H1 (cell line): ENCODE measurements around the gene CCDC141. TPM values are rescaled to one million over a fixed set of nuclear protein-coding genes. Genes with fewer than 3 reads are reported as not detected.

Experiments used
- CTCF ChIA-PET: fragments of 300-600 bp; sonication (Branson Sonifier 250); formaldehyde crosslinking; loops from one replicate; lab custom pipeline; 2021; ENCODE audit not compliant: partially characterized antibody; lab: Charles Lee
- POLR2A ChIA-PET: fragments of 300-600 bp; sonication (Branson Sonifier 250); formaldehyde crosslinking; loops from one replicate; lab custom pipeline; 2021; ENCODE audit warnings: inconsistent platforms; ENCODE audit not compliant: partially characterized antibody; lab: Charles Lee
- DNase-seq, 2 experiments: peaks; one replicate each; pipeline versions ENCODE4 v3.0.0 to v3.0.0-alpha.2; 2010 to 2022; ENCODE audit warnings: low spot score in 2 of 2, low read depth in 1 of 2, mixed read lengths in 1 of 2
- FAIRE-seq: peaks from 2 replicates; lab custom pipeline; 2011; peaks lifted over from hg19 to GRCh38; lab: Jason Lieb, UNC
- H2AFZ ChIP-seq: 2 replicates; pipeline ENCODE4 v1.8.1; 2012; ENCODE audit warnings: low read length, inconsistent platforms
- H2AK5ac ChIP-seq: 2 replicates; pipeline ENCODE4 v1.6.1; 2013; ENCODE audit warnings: low read depth, low read length
- H2BK120ac ChIP-seq: replicated peaks from 2 replicates; pipeline ENCODE3; 2013; ENCODE audit warnings: low read depth, low read length, inconsistent platforms
- H2BK12ac ChIP-seq: 2 replicates; pipeline ENCODE4 v1.6.1; 2013; ENCODE audit warnings: low read depth, low read length
- H2BK15ac ChIP-seq: 2 replicates; pipeline ENCODE4 v1.6.1; 2013; ENCODE audit warnings: low read length
- H2BK20ac ChIP-seq: 2 replicates; pipeline ENCODE4 v1.6.1; 2013; ENCODE audit warnings: low read length
- H2BK5ac ChIP-seq: 2 replicates; pipeline ENCODE4 v1.6.1; 2013; ENCODE audit warnings: low read depth, low read length
- H3K14ac ChIP-seq: 2 replicates; pipeline ENCODE4 v1.6.1; 2013; ENCODE audit warnings: inconsistent platforms; ENCODE audit not compliant: insufficient read length
- H3K18ac ChIP-seq: 2 replicates; pipeline ENCODE4 v1.6.1; 2013; ENCODE audit warnings: low read length; ENCODE audit errors: extremely low read depth
- H3K23ac ChIP-seq: 2 replicates; pipeline ENCODE4 v1.6.1; 2013; ENCODE audit warnings: inconsistent platforms; ENCODE audit not compliant: insufficient read length
- H3K23me2 ChIP-seq: 2 replicates; pipeline ENCODE4 v1.6.1; 2013; ENCODE audit warnings: low read depth, low read length
- H3K27ac ChIP-seq: 2 replicates; pipeline ENCODE4 v1.6.1; 2011; ENCODE audit warnings: low read depth, low read length, inconsistent platforms
- H3K27me3 ChIP-seq, 4 experiments: replicated peaks in 1 of 4; 1 replicate in 1 of 4; 2 replicates in 3 of 4; pipeline versions ENCODE4 v1.6.1 to v1.8.1; 2011 to 2013; ENCODE audit warnings: low read length in 3 of 4, mild to moderate bottlenecking in 3 of 4, inconsistent platforms in 2 of 4, mixed read lengths in 2 of 4, moderate library complexity in 1 of 4; ENCODE audit not compliant: control insufficient read depth in 3 of 4, insufficient read depth in 3 of 4; ENCODE audit errors: extremely low read depth in 1 of 4
- H3K36me3 ChIP-seq, 4 experiments: 2 replicates each; pipeline versions ENCODE4 v1.6.1 to v1.8.1; 2011 to 2013; ENCODE audit warnings: mild to moderate bottlenecking in 4 of 4, low read length in 3 of 4, moderate library complexity in 2 of 4, control low read depth in 1 of 4, inconsistent platforms in 1 of 4; ENCODE audit not compliant: insufficient read depth in 4 of 4, control insufficient read depth in 2 of 4
- H3K4ac ChIP-seq: replicated peaks from 2 replicates; pipeline ENCODE3; 2013; ENCODE audit warnings: low read length, low read depth, mixed read lengths, inconsistent platforms; ENCODE audit not compliant: insufficient read length
- H3K4me1 ChIP-seq, 4 experiments: replicated peaks in 1 of 4; 1 replicate in 1 of 4; 2 replicates in 3 of 4; pipeline versions ENCODE4 v1.6.1 to v1.8.1; 2011 to 2013; ENCODE audit warnings: low read length in 3 of 4, inconsistent platforms in 2 of 4, mixed read lengths in 1 of 4; ENCODE audit not compliant: insufficient read depth in 4 of 4, control insufficient read depth in 3 of 4
- H3K4me2 ChIP-seq, 2 experiments: 2 replicates each; pipeline versions ENCODE4 v1.6.1 to v1.8.1; 2011 to 2013; ENCODE audit warnings: low read depth in 2 of 2, low read length in 2 of 2, control low read depth in 1 of 2, inconsistent platforms in 1 of 2, mild to moderate bottlenecking in 1 of 2; ENCODE audit not compliant: insufficient read depth in 1 of 2
- H3K4me3 ChIP-seq, 4 experiments: fragments of 200-600, 300-600 bp in 1 of 4; sonication (generic), shearing (Covaris generic), sonication (Bioruptor Twin) in 1 of 4; 2 replicates each; pipeline versions ENCODE4 v1.5.1 to v1.8.1; 2011 to 2016; ENCODE audit warnings: low read length in 4 of 4, low read depth in 3 of 4, control low read depth in 2 of 4, inconsistent platforms in 2 of 4, mild to moderate bottlenecking in 2 of 4, mixed read lengths in 1 of 4, moderate library complexity in 1 of 4; ENCODE audit not compliant: insufficient read depth in 2 of 4; ENCODE audit errors: extremely low read depth in 1 of 4
- H3K56ac ChIP-seq: replicated peaks from 2 replicates; pipeline ENCODE3; 2013; ENCODE audit warnings: low read depth, mild to moderate bottlenecking, mixed read lengths, low read length, inconsistent platforms; ENCODE audit not compliant: insufficient read length
- H3K79me1 ChIP-seq: 2 replicates; pipeline ENCODE4 v1.6.1; 2013; ENCODE audit warnings: low read depth, low read length, control low read depth
- H3K79me2 ChIP-seq, 2 experiments: 2 replicates each; pipeline versions ENCODE4 v1.6.1 to v1.8.1; 2012 to 2013; ENCODE audit warnings: low read length in 2 of 2, mild to moderate bottlenecking in 2 of 2, inconsistent platforms in 1 of 2; ENCODE audit not compliant: insufficient read depth in 2 of 2, control insufficient read depth in 1 of 2
- H3K9ac ChIP-seq, 4 experiments: replicated peaks in 1 of 4; 1 replicate in 1 of 4; 2 replicates in 3 of 4; pipeline versions ENCODE4 v1.6.1 to v1.8.1; 2011 to 2013; ENCODE audit warnings: low read depth in 3 of 4, low read length in 3 of 4, control low read depth in 2 of 4, mild to moderate bottlenecking in 2 of 4, moderate library complexity in 2 of 4, inconsistent platforms in 1 of 4; ENCODE audit errors: extremely low read depth in 1 of 4
- H3K9me3 ChIP-seq, 2 experiments: 2 replicates each; pipeline versions ENCODE4 v1.6.1 to v1.8.1; 2012 to 2013; ENCODE audit warnings: mild to moderate bottlenecking in 2 of 2, moderate library complexity in 2 of 2, control low read depth in 1 of 2, inconsistent platforms in 1 of 2, low read depth in 1 of 2, low read length in 1 of 2, mixed read lengths in 1 of 2; ENCODE audit not compliant: insufficient read depth in 2 of 2
- H4K20me1 ChIP-seq, 2 experiments: replicated peaks in 1 of 2; 2 replicates each; pipeline versions ENCODE3 to v1.8.1; 2011 to 2013; ENCODE audit warnings: inconsistent platforms in 2 of 2, low read length in 2 of 2, mild to moderate bottlenecking in 1 of 2; ENCODE audit not compliant: insufficient read depth in 2 of 2, control insufficient read depth in 1 of 2
- H4K5ac ChIP-seq: 2 replicates; pipeline ENCODE4 v1.6.1; 2013; ENCODE audit warnings: low read length, low read depth, mixed read lengths, inconsistent platforms; ENCODE audit not compliant: insufficient read length
- H4K8ac ChIP-seq: 2 replicates; pipeline ENCODE4 v1.8.0; 2013; ENCODE audit warnings: mild to moderate bottlenecking, moderate library complexity, low read length, inconsistent platforms; ENCODE audit not compliant: insufficient read depth; ENCODE audit errors: extremely low read depth
- H4K91ac ChIP-seq: replicated peaks from 2 replicates; pipeline ENCODE3; 2013; ENCODE audit warnings: low read length, mixed read lengths, inconsistent platforms; ENCODE audit not compliant: insufficient read length
- FOSL1 ChIP-seq: IDR thresholded peaks from 2 replicates; pipeline ENCODE4 v1.6.1; 2011; ENCODE audit warnings: mild to moderate bottlenecking, low read depth, low read length, moderate library complexity; ENCODE audit not compliant: insufficient read depth
- KDM5A ChIP-seq: fragments of 200-600 bp; IDR thresholded peaks from 2 replicates; pipeline ENCODE4 v1.7.1; 2012; ENCODE audit warnings: mild to moderate bottlenecking, low read length, inconsistent platforms, mixed read lengths
- SRF ChIP-seq: IDR thresholded peaks from 2 replicates; pipeline ENCODE4 v1.6.1; 2011; ENCODE audit warnings: mild to moderate bottlenecking, low read depth, low read length, moderate library complexity
- TEAD4 ChIP-seq: IDR thresholded peaks from 2 replicates; pipeline ENCODE4 v1.6.1; 2012; ENCODE audit warnings: low read depth, low read length, inconsistent platforms, mixed read lengths
- WGBS, 2 experiments: shearing (Covaris generic) in 1 of 2; methylation state at CpG; one replicate each; pipeline versions ENCODE4 v1.1.6 to v1.1.7; 2013 to 2015; ENCODE audit warnings: low lambda C conversion rate in 2 of 2, mixed read lengths in 2 of 2, inconsistent platforms in 1 of 2, low coverage in 1 of 2, missing lambda C conversion rate in 1 of 2; ENCODE audit not compliant: insufficient replicate concordance in 2 of 2, insufficient coverage in 1 of 2, insufficient read length in 1 of 2; ENCODE audit errors: extremely low coverage in 1 of 2, missing lambda C conversion rate in 1 of 2; 5-methylcytosine and 5-hydroxymethylcytosine counted together
- polyA plus RNA-seq, 7 experiments: library from polyadenylated mRNA; depleted of rRNA in 3 of 7; stranded (reverse) in 5 of 7; unstranded in 2 of 7; fragments of >200 nt in 5 of 7; fragments of 200-250 nt in 2 of 7; gene quantifications; 1 replicate in 5 of 7; 2 replicates in 1 of 7; 4 replicates in 1 of 7; pipeline versions ENCODE4 v1.2.1 to v1.2.3, GENCODE V29; 2011 to 2013; ENCODE audit warnings: missing spikeins in 2 of 7, mixed read lengths in 2 of 7
- total RNA-seq: library from RNA; stranded (reverse); fragmentation: NEBNext Ultra II Directional; extraction: Animal tissue kit (Norgen Biotek cat#: 25700); gene quantifications from 2 replicates; pipeline ENCODE4 v1.2.1, GENCODE V29; 2021

CCDC141 gene
- total and polyA plus RNA-seq, 2 of the 8 experiments (the other 6 are each of a cell fraction or from before 2014, with no cell fraction given), result 0.56 to 21.6 TPM

- Histone ChIP-seq H3K27ac (no peak overlapping the region), H3K79me1 (no peaks in the 10 kb centered on the region), H3K18ac (no peak overlapping the region), H4K5ac (no peak overlapping the region), H2BK120ac (no peak overlapping the region), H2BK20ac (no peak overlapping the region), H4K20me1 (no peaks in the 10 kb centered on the region), H3K79me2 (no peaks in the 10 kb centered on the region), H3K14ac (no peak overlapping the region), H3K23ac (no peak overlapping the region), H3K27me3 (no peaks in the 10 kb centered on the region), H3K9ac (no peak overlapping the region), H4K8ac (no peak overlapping the region), H4K91ac (no peak overlapping the region), H2BK15ac (no peak overlapping the region), H2BK5ac (no peak overlapping the region), H3K4ac (no peak overlapping the region), H3K4me2 (no peak overlapping the region), H2BK12ac (no peak overlapping the region), H3K23me2 (no peaks in the 10 kb centered on the region), H3K36me3 (no peaks in the 10 kb centered on the region), H3K9me3 (no peaks in the 10 kb centered on the region), H2AK5ac (no peak overlapping the region), H3K4me3 (no peak overlapping the region), H2AFZ (no peak overlapping the region), H3K4me1 (no peaks in the 10 kb centered on the region), H3K56ac (no peak overlapping the region)
- FAIRE-seq, result no peak
- POLR2A ChIA-PET, result interaction anchor here (1.0 kb wide), 1 partner anchor 116 kb away, joined by 3 read pairs; no protein-coding TSS in a partner anchor
- DNase-seq, result no peak
- CTCF ChIA-PET, result no interaction called here
- WGBS, 2 experiments, result 96% methylated on average over 2 of the region's 2 CpGs; no CpG with 5 or more reads in 1 of the 2 experiments
- TF ChIP-seq KDM5A, result no peak
- TF ChIP-seq SRF, result no peak
- TF ChIP-seq TEAD4, result no peak
- TF ChIP-seq FOSL1, result no peak
Observed at GRCh38 chr2:178877874-178878273, 172.1 kb downstream of the CCDC141 start.
